ENCODE results near the gene NDEL1.

DNA sequence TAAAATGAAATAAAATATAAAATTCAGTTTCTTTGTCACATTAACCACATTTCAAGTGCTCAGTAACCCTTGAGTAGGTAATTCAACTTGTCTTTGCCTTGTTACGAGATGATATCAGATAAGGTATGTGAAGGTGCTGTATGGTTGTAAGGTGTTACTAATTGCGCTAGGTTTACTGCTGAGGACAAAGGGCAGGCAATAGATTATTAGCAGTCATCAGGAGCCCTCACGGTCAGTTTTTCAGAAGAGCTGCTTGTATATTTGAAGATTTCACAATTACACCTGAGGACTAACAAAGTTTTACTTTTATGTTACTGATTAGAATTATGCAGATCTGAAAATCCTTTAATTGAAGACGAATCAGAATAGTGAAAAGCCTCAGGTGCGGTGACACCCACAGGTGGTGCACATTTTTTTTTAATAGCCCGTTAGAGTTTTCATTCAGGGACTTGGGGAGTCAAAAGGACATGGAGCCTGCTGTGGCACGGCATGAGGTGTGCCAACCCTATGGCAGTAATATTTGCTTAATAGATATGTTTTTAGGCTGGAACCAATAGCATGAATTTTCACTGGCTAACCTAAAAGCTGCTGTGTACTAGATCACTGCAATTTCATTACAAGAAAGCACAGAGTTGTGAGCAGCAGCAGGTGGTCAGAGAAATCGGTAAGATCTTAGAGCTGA is 16.4 kb downstream of the NDEL1 start:
- TF ChIP-seq ILK (tag; IDR thresholded peaks at IDR 0.05; ENCODE audit: borderline replicate concordance, low read depth) (no peak), NCOA6 (IDR thresholded peaks at IDR 0.05) (no peak), ELK1 (CRISPR knock-in tag; IDR thresholded peaks at IDR 0.05) (no peak), ZSCAN29 (IDR thresholded peaks at IDR 0.05) (no peak), EP300 (IDR thresholded peaks at IDR 0.05; ENCODE audit: low read length) (no peak), THAP7 (CRISPR knock-in tag; IDR thresholded peaks at IDR 0.05) (no peak), ZBTB12 (CRISPR knock-in tag; IDR thresholded peaks at IDR 0.05) (no peak), POLR2G (IDR thresholded peaks at IDR 0.05; ENCODE audit: low read depth, low read length) (no peak), POLR2A (conservative IDR thresholded peaks at IDR 0.05) (no peak), CC2D1A (IDR thresholded peaks at IDR 0.05) (no peak), HNRNPL (IDR thresholded peaks at IDR 0.05; ENCODE audit: low read depth, low read length) (no peak)
- TF ChIP-seq, protein P1, sequence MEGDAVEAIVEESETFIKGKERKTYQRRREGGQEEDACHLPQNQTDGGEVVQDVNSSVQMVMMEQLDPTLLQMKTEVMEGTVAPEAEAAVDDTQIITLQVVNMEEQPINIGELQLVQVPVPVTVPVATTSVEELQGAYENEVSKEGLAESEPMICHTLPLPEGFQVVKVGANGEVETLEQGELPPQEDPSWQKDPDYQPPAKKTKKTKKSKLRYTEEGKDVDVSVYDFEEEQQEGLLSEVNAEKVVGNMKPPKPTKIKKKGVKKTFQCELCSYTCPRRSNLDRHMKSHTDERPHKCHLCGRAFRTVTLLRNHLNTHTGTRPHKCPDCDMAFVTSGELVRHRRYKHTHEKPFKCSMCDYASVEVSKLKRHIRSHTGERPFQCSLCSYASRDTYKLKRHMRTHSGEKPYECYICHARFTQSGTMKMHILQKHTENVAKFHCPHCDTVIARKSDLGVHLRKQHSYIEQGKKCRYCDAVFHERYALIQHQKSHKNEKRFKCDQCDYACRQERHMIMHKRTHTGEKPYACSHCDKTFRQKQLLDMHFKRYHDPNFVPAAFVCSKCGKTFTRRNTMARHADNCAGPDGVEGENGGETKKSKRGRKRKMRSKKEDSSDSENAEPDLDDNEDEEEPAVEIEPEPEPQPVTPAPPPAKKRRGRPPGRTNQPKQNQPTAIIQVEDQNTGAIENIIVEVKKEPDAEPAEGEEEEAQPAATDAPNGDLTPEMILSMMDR (IDR thresholded peaks at IDR 0.05 in 2 of 3, conservative IDR thresholded peaks at IDR 0.05 in 1 of 3; ENCODE audit: insufficient read depth in 2 of 3, low read depth in 1 of 3, low read length in 3 of 3) = no peak
- TF ChIP-seq, protein P2, sequence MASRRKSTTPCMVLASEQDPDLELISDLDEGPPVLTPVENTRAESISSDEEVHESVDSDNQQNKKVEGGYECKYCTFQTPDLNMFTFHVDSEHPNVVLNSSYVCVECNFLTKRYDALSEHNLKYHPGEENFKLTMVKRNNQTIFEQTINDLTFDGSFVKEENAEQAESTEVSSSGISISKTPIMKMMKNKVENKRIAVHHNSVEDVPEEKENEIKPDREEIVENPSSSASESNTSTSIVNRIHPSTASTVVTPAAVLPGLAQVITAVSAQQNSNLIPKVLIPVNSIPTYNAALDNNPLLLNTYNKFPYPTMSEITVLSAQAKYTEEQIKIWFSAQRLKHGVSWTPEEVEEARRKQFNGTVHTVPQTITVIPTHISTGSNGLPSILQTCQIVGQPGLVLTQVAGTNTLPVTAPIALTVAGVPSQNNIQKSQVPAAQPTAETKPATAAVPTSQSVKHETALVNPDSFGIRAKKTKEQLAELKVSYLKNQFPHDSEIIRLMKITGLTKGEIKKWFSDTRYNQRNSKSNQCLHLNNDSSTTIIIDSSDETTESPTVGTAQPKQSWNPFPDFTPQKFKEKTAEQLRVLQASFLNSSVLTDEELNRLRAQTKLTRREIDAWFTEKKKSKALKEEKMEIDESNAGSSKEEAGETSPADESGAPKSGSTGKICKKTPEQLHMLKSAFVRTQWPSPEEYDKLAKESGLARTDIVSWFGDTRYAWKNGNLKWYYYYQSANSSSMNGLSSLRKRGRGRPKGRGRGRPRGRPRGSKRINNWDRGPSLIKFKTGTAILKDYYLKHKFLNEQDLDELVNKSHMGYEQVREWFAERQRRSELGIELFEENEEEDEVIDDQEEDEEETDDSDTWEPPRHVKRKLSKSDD (conservative IDR thresholded peaks at IDR 0.05; ENCODE audit: low read length) = no peak

Data from K562 (cell line).